ENCODE measurements around the gene BCL2L2. TPM values are rescaled to one million over a fixed set of nuclear protein-coding genes. Genes with fewer than 3 reads are reported as not detected.

BCL2L2 gene
- total RNA-seq, 1 experiment from 2014 or later: 14.5 TPM

DNA sequence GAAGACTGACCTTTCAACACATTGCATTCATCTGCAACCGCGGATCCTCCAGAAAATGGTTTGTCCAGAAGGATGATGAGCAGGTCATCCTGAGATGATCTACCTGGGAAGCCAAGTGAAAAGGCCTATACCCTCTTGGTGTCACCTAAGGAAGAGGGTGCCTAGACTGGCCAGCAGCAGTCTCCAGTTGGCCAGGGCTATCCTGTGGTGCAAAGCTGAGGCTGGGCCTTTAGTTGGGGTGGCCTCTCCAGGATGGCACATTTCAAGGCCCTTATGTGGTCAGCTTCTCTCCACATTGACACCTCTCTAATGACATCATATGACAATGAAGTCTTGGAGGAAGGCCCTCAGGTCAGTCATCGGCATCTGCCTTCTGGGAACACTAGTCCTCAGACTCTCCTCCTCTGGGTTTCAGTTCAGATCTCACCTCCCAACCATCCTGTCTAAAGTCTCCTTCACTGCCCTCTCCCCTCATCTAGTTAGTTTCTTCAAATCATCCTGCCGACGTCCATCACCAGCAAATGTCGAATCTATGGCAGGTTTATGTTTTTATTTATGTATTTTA is 49.3 kb downstream of the BCL2L2 start:
- no peak for DNase-seq (ENCODE audit: low spot score)

DNA sequence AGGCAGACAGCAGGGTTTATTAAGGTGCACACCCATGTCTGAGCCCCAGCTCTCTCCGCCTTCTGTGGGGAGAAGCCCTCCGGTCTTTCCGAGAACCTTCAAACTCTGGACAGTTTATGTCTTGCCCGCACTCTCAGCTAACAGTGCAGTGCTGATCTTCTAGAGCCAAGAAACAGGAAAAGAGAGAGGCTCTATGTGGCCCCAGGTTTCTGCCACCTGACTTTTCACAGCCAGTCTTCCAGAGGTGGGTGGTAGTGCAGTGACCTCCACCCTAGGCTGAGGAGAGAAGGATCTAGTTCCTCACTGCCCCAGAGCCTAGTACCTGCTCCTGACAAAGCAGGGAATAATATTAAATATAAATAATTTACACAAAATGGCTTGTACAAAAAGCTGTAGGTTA is 50.0 kb downstream of the BCL2L2 start:
- no peak for DNase-seq (ENCODE audit: low spot score)

DNA sequence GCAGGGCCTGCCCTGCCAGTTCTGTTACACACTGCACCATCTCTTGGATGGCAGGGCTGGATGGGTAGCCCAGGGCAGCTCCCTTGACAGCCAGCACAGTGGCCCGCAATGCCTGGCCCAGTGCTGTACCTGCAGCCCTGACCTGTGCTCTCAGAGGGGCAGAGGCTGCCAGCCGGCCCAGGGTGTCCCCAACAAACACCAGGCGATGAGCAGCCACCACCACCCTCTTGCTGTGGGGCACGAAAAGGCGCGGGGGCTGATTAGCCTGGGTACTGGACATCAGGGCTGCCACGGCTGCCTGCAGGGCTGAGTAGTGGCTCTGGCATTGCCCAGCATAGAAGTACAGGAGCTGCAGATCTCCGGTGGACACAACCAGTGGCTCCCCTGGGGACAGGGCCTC is 50.6 kb downstream of the BCL2L2 start:
- no peak for DNase-seq (ENCODE audit: low spot score)

DNA sequence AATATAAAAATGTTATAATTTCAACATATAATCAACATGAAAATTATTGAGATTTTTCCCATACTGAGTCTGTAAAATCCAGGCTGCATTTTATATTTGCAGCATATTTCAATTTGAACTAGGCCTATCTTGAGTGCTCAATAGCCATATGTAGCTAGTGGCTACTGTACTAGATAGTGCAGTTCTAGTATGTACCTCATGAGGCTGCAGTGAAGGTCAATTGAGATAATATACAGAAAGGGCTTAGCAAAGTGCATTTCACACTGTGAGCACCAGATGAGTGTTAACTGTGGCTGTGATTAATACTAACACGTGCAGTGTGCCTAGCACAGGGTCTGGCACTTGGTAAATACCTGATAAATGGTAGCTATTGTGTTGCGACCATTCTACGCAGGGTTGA is 51.4 kb downstream of the BCL2L2 start:
- no peak for DNase-seq (ENCODE audit: low spot score)

DNA sequence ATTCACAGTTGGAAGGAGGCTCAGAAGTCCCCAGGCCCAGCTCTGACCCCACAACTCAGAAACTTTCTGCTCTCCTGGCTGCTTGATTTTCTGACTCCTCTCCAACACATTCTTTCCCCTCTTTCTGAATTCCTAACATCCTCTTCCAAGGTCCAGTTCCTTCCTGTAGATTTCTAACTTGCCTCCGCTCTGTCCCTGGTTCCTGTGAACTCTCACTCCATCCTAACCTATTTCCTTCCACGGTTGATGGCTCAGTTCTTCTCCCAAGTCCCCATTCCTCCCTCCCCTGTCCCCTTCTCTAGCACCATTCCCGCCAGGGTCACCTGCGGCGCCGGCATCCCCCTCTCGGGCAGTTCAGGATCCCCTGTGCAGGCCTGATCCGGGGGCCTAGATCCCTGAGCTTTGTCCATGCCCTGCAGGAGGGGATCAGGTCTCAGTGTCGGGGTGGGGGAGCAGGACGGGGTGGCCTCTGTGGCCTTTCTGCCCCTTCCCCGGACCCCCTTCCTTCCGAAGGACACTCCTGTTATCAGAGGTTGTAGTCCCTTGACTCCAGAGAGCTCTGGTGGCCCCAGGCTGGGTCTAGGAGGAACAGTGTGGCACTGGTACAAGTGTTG is 52.0 kb downstream of the BCL2L2 start:
- no peak for DNase-seq (ENCODE audit: low spot score)

DNA sequence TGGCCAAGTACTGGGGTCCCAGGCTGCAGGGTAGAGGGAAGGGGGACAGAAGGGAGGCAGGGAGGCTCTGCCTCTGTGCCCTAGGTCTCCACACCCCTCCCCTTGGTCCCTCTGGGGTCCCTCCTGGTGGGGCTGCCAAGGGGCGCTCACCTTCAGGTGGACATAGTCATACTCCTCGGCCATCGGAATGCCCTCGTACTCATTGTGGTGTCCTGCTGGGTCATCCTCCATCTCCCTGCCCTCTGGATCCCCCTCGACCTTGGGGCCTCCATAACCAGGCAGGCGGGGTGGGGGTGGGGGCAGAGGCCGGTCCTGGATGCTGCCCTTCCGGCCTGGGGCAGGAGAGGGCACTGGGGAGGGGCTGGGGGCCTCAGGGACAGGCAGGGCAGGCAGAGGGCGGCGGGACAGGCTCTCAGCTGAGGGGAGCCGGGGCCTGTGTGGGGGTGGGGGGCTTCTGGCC is 52.6 kb downstream of the BCL2L2 start:
- DNase-seq (ENCODE audit: low spot score): no peak

DNA sequence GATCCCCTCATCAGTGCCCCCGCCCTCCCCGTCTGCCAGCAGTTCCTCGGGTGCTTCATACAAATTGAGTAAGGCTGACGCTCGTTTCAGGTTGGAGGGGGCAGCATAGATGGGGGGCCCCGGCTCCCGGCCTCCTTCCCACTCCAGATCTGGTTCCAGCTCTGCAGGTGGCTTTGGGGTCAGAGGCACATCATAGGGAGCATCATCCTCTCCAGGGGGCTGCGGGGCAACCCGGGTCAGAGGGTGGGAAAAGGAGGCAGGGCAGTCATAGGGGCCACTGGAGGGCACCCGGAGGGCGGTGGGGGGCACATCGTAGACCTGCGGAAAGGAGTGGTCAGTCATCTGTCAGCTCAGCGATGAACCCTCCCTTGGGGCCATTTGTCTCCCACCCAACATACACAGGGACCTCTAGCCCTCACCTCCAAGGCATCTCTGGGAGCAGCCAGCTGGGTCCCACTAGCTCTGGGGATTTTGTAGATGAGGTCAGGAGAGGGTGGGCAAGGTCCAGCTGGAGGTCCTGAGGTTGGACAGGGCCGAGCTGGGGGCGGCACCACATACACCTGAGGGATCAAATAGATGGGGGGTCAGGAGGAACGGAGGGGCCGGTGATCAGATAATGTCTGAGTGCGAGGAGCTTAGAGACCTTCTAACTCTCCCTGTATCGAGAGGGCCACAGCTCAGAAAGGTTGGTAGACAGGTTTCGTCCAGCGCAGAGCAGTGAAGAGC is 53.3 kb downstream of the BCL2L2 start:
- DNase-seq (ENCODE audit: low spot score): no peak

DNA sequence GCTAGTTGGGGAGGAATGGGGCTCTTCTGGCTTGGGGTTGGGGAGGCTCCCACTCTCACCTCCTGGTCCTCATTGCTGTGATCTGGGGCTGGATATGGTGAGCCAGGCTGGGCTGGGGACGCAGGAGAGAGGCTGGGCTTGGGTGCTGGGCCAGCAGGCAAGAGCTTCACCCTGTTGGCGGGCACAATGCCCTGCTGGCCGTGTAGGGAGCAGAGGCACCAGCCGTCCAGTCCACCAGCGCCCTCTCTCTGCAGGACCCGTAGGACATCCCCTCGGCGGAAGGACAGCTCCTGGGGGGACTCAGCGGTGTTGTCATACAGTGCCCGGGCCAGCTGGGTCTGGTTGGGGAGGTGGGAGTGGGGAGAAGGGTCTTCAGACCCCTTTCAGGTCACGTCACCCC is 53.9 kb downstream of the BCL2L2 start:
- no peak for DNase-seq (ENCODE audit: low spot score)

DNA sequence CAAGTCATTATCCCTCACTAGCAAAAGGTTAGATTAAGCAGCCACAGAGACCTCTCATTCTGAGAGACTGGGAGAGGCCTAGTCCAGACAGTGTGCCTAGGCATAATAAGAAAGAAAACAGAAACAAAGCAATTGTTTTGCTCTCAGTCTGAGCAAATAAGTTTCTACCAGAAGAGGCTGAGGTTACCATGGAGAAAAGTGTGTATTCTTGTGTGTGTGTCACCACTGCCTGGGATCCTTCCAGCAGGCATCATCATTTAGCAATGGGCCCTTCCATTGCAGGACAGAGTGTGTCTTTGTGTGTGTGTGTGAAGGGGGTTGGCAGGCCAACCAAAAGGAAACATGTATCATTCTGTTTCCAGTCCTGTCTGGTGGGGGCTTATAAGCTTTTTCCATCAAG is 54.7 kb downstream of the BCL2L2 start:
- DNase-seq (ENCODE audit: low spot score): no peak

Other genes with a start within 250 kb of the BCL2L2 start
- 2.9 and 3.3 TPM in 2 replicates for gene CDH24, start 249.3 kb upstream of the BCL2L2 start, total RNA-seq (2014; rRNA removed; shearing (Covaris generic))
- gene ACIN1, start 211.7 kb upstream of the BCL2L2 start, total RNA-seq (2014; rRNA removed; shearing (Covaris generic)): 37.3 and 43.9 TPM in 2 replicates
- 71.4 and 93.4 TPM in 2 replicates for gene C14orf119, start 211.3 kb upstream of the BCL2L2 start, total RNA-seq (2014; rRNA removed; shearing (Covaris generic))
- gene CIROP, start 201.8 kb upstream of the BCL2L2 start, total RNA-seq (2014; rRNA removed; shearing (Covaris generic)): not detected in 2 replicates
- gene CEBPE, start 187.6 kb upstream of the BCL2L2 start, total RNA-seq (2014; rRNA removed; shearing (Covaris generic)): not detected in 2 replicates
- 5.2 and 5.6 TPM in 2 replicates for gene SLC7A8, start 123.2 kb upstream of the BCL2L2 start, total RNA-seq (2014; rRNA removed; shearing (Covaris generic))
- gene RNF212B, start 68.9 kb upstream of the BCL2L2 start, total RNA-seq (2014; rRNA removed; shearing (Covaris generic)): not detected in 2 replicates
- 9.8 and 11.4 TPM in 2 replicates for gene HOMEZ, start 20.7 kb upstream of the BCL2L2 start, total RNA-seq (2014; rRNA removed; shearing (Covaris generic))
- gene PPP1R3E, start 4.0 kb upstream of the BCL2L2 start, total RNA-seq (2014; rRNA removed; shearing (Covaris generic)): 2.8 and 4.6 TPM in 2 replicates
- 101 and 109 TPM in 2 replicates for gene PABPN1, start 14.6 kb downstream of the BCL2L2 start, total RNA-seq (2014; rRNA removed; shearing (Covaris generic))
- 4.6 and 5.3 TPM in 2 replicates for gene SLC22A17, start 46.1 kb downstream of the BCL2L2 start, total RNA-seq (2014; rRNA removed; shearing (Covaris generic))
- gene EFS, start 58.3 kb downstream of the BCL2L2 start, total RNA-seq (2014; rRNA removed; shearing (Covaris generic)): not detected in 2 replicates
- not detected in 2 replicates for gene IL25, start 66.0 kb downstream of the BCL2L2 start, total RNA-seq (2014; rRNA removed; shearing (Covaris generic))
- gene CMTM5, start 70.2 kb downstream of the BCL2L2 start, total RNA-seq (2014; rRNA removed; shearing (Covaris generic)): not detected in 2 replicates
- gene MYH6, start 101.4 kb downstream of the BCL2L2 start, total RNA-seq (2014; rRNA removed; shearing (Covaris generic)): not detected in 2 replicates
- gene MYH7, start 128.8 kb downstream of the BCL2L2 start, total RNA-seq (2014; rRNA removed; shearing (Covaris generic)): not detected in 2 replicates
- gene NGDN, start 162.9 kb downstream of the BCL2L2 start, total RNA-seq (2014; rRNA removed; shearing (Covaris generic)): 65.3 and 80.2 TPM in 2 replicates
- 0.02 and 0.10 TPM in 2 replicates for gene ZFHX2, start 244.9 kb downstream of the BCL2L2 start, total RNA-seq (2014; rRNA removed; shearing (Covaris generic))
- 4.0 and 11.8 TPM in 2 replicates for gene THTPA, start 249.4 kb downstream of the BCL2L2 start, total RNA-seq (2014; rRNA removed; shearing (Covaris generic))

Measured in H4 (cell line).